ENCODE measurements around the gene ARHGAP42.
"Not testable (repeated sequence)": the region's sequence is repeated elsewhere in the genome, so short reads cannot be mapped to it uniquely, and the experiment has no call there.

- not testable (repeated sequence) for TF ChIP-seq POLR2A, TAF1 (IDR thresholded peaks at IDR 0.05; ENCODE audit: low read depth, low read length)
These were observed 20.3 kb upstream of the ARHGAP42 start for GRCh38 chr11:100666816-100667215.
